HFFc6 (cell line): ENCODE results near the gene CXCL8. TPM values are rescaled to one million over a fixed set of nuclear protein-coding genes. Genes with fewer than 3 reads are reported as not detected.
A peak's percentile ranks its signal among the peaks of the same experiment; 100 is the strongest.

Source experiments
- DNase-seq: peaks from one replicate; pipeline ENCODE4 v3.0.0-alpha.2; 2018
- H3K27ac Mint-ChIP-seq: 2 replicates; pipeline ENCODE4 v1.8.0; 2020; ENCODE audit warnings: mild to moderate bottlenecking, mixed read lengths
- H3K27me3 Mint-ChIP-seq: 2 replicates; pipeline ENCODE4 v1.8.0; 2021; ENCODE audit warnings: mild to moderate bottlenecking, moderate library complexity, mixed read lengths; ENCODE audit not compliant: insufficient read depth
- H3K36me3 Mint-ChIP-seq: 2 replicates; pipeline ENCODE4 v1.8.0; 2021; ENCODE audit warnings: low read depth, mixed read lengths
- H3K4me1 Mint-ChIP-seq: 2 replicates; pipeline ENCODE4 v1.8.0; 2020; ENCODE audit warnings: low read depth, mixed read lengths
- H3K4me3 Mint-ChIP-seq: 2 replicates; pipeline ENCODE4 v1.8.0; 2020; ENCODE audit warnings: mild to moderate bottlenecking, moderate library complexity, mixed read lengths
- H3K9me3 Mint-ChIP-seq: 2 replicates; pipeline ENCODE4 v1.8.0; 2020; ENCODE audit warnings: mild to moderate bottlenecking, mixed read lengths
- total RNA-seq, 6 experiments: library from RNA; stranded (reverse); fragmentation: NEBNext Ultra II Directional; extraction: Animal tissue kit (Norgen Biotek cat#: 25700); gene quantifications; 2 replicates in 1 of 6; 3 replicates in 5 of 6; pipeline ENCODE4 v1.2.3, GENCODE V29; 2021
- TF ChIP-seq, protein P1 (sequence below): fragments of 200-600 bp; sonication (generic); IDR thresholded peaks from 2 replicates; pipeline ENCODE4 v1.5.0; 2021; ENCODE audit warnings: antibody characterized with exemption, mild to moderate bottlenecking

The CXCL8 gene
- total RNA-seq, 6 experiments from 2014 or later: 0.47 to 3.2 (median 2.1) TPM

DNA sequence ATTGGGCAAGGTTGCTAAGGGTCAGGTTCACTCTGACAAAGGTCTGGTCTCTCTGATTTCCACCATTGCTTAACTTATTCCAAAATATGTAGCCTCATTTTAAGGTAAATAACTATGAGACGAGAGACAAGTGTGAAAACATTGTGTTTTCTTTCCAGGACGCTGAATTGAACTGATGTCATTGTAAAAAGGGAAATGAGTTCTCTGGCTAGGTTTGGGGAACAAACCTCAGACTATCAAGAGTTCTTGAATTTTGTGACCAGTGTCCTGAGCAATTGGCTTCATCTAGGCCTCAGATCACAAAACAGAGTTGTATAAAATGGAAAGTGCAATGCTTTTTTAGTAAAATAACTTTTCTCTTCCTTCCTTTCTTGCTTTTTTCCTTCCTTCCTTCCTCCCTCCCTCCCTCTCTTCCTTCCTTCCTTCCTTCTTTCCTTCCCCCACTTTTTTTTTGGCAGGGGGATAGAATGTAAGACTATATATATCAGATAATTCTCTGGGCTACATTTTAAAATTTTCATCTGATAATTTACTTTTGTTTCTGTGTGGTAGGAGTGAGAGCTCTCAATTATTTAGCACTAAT, 30.8 kb upstream of the CXCL8 start:
- TF ChIP-seq, protein P1, sequence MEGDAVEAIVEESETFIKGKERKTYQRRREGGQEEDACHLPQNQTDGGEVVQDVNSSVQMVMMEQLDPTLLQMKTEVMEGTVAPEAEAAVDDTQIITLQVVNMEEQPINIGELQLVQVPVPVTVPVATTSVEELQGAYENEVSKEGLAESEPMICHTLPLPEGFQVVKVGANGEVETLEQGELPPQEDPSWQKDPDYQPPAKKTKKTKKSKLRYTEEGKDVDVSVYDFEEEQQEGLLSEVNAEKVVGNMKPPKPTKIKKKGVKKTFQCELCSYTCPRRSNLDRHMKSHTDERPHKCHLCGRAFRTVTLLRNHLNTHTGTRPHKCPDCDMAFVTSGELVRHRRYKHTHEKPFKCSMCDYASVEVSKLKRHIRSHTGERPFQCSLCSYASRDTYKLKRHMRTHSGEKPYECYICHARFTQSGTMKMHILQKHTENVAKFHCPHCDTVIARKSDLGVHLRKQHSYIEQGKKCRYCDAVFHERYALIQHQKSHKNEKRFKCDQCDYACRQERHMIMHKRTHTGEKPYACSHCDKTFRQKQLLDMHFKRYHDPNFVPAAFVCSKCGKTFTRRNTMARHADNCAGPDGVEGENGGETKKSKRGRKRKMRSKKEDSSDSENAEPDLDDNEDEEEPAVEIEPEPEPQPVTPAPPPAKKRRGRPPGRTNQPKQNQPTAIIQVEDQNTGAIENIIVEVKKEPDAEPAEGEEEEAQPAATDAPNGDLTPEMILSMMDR: no peak
- H3K27ac Mint-ChIP-seq: peak overlapping the region; percentile 25; the same call in 1 of the 2 replicates
- no peak for DNase-seq
- peaks cover 5% of the 10 kb centered on the region; the same call in 1 of the 2 replicates for H3K36me3 Mint-ChIP-seq
- H3K4me3 Mint-ChIP-seq: no peak overlapping the region
- no peaks in the 10 kb centered on the region for H3K9me3 Mint-ChIP-seq
- H3K27me3 Mint-ChIP-seq: no peaks in the 10 kb centered on the region; the same call in 1 of the 2 replicates
- peaks cover 74% of the 10 kb centered on the region for H3K4me1 Mint-ChIP-seq

DNA sequence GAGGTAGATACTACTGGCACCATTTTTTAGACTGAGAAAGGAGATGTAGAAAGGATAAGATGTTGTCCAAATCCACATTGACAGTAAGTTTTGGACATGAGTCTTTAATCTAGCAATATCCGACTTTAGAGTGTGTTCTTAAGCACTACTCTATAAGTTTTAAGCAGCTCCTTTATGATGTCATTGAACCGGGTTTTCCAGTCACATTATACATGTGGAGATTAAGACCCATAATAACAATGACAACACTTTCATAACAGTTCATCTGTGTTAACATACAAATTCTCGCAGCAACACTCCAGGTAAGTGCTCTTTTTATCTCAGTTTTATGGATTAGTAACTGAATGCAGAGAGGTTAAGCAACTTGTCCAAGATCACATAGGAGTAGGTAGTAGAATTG, 30.3 kb upstream of the CXCL8 start:
- Mint-ChIP-seq H3K36me3 (peaks cover 5% of the 10 kb centered on the region; the same call in 1 of the 2 replicates), H3K9me3 (no peaks in the 10 kb centered on the region), H3K4me3 (no peak overlapping the region), H3K27ac (peak overlapping the region; percentile 25; the same call in 1 of the 2 replicates), H3K4me1 (peaks cover 68% of the 10 kb centered on the region), H3K27me3 (no peaks in the 10 kb centered on the region; the same call in 1 of the 2 replicates)
- TF ChIP-seq, protein P1: no peak
- DNase-seq: no peak

DNA sequence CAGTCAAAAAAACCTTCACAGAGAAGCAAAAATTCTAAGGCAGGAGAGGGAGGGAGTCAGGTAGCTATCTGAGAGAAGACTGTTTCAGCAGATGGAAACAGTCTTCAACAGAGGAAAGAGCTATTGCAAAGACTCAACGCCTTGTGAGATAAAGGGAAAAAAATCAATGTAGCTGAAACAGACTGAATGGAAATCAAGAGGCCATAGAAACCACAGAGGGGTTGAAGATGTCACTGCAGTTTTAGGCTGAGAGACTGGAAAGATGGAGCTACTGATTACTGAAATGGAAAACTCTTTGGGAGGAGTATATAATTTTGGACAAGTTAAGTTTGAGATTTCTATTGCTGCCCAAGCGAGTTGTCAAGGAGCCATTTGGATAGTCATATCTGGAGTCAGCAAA, 28.4 kb upstream of the CXCL8 start:
- H3K9me3 Mint-ChIP-seq: no peaks in the 10 kb centered on the region
- peaks cover 5% of the 10 kb centered on the region; the same call in 1 of the 2 replicates for H3K36me3 Mint-ChIP-seq
- no peak overlapping the region for H3K4me3 Mint-ChIP-seq
- H3K4me1 Mint-ChIP-seq: peaks cover 50% of the 10 kb centered on the region
- no peak overlapping the region for H3K27ac Mint-ChIP-seq
- TF ChIP-seq, protein P1: no peak
- no peaks in the 10 kb centered on the region; the same call in 1 of the 2 replicates for H3K27me3 Mint-ChIP-seq
- DNase-seq: no peak

DNA sequence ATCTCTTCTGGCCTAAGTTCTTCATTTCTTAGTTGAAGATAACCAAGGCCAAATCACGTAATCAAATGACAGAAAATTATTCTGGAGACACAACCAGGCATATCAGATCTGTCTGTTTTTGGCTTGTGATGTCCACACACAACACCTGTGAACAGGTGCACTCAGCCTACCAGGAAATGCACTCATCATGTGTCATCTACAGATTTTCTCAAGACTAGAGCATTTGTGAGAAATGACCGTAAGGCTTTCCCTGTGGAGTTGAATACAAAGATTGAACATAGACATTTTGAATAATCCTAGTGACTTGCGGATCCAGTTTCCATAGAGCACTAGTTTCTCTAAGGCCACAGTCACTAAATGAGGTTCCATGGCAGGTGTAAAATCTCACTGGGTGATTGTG, 26.7 kb upstream of the CXCL8 start:
- H3K4me3 Mint-ChIP-seq: no peak overlapping the region
- peaks cover 45% of the 10 kb centered on the region for H3K4me1 Mint-ChIP-seq
- H3K27ac Mint-ChIP-seq: no peak overlapping the region
- H3K27me3 Mint-ChIP-seq: no peaks in the 10 kb centered on the region
- H3K9me3 Mint-ChIP-seq: no peaks in the 10 kb centered on the region
- no peak for DNase-seq
- TF ChIP-seq, protein P1: no peak
- peaks cover 5% of the 10 kb centered on the region; the same call in 1 of the 2 replicates for H3K36me3 Mint-ChIP-seq

GRCh38 chr4:73714647-73715046, 25.7 kb upstream of the CXCL8 start:
- TF ChIP-seq, protein P1: no peak
- Mint-ChIP-seq H3K4me3 (no peak overlapping the region), H3K4me1 (peaks cover 45% of the 10 kb centered on the region), H3K9me3 (no peaks in the 10 kb centered on the region), H3K27me3 (no peaks in the 10 kb centered on the region), H3K36me3 (peaks cover 4% of the 10 kb centered on the region; the same call in 1 of the 2 replicates), H3K27ac (no peak overlapping the region)
- no peak for DNase-seq
